Lung (tissue), 12 donors: ENCODE results near the gene CRMP1. TPM values are rescaled to one million over a fixed set of nuclear protein-coding genes. Genes with fewer than 3 reads are reported as not detected.
"Not testable (repeated sequence)": the region's sequence is repeated elsewhere in the genome, so short reads cannot be mapped to it uniquely, and the experiment has no call there.

Experiments used
- ATAC-seq: fragments of 200-7000 bp; cut with Tn5 transposase; one replicate; pipeline ENCODE4 v1.9.1; 2020; ENCODE audit warnings: moderate number of reproducible peaks; ENCODE audit not compliant: insufficient read depth, low FRiP score
- DNase-seq, 3 donors: peaks; one replicate each; pipeline ENCODE4 v3.0.0-alpha.2; 2013 to 2017
- H3K27ac ChIP-seq, 2 donors: one replicate each; pipeline ENCODE4 v1.5.1; 2013; ENCODE audit warnings: mild to moderate bottlenecking in 2 of 2, moderate library complexity in 2 of 2, control low read depth in 1 of 2, inconsistent platforms in 1 of 2, low read depth in 1 of 2, low read length in 1 of 2
- H3K27me3 ChIP-seq, 3 donors: one replicate each; pipeline ENCODE4 v1.5.1; 2013; ENCODE audit warnings: low read length in 2 of 3; ENCODE audit not compliant: control insufficient read depth in 3 of 3, insufficient read depth in 3 of 3
- H3K36me3 ChIP-seq, 4 donors: one replicate each; pipeline ENCODE4 v1.5.1; 2013; ENCODE audit warnings: low read length in 4 of 4, mild to moderate bottlenecking in 1 of 4, moderate library complexity in 1 of 4; ENCODE audit not compliant: control insufficient read depth in 4 of 4, insufficient read depth in 4 of 4
- H3K4me1 ChIP-seq, 5 donors: one replicate each; pipeline ENCODE4 v1.5.1; 2013; ENCODE audit warnings: low read length in 5 of 5, mild to moderate bottlenecking in 2 of 5, moderate library complexity in 1 of 5; ENCODE audit not compliant: control insufficient read depth in 5 of 5, insufficient read depth in 5 of 5
- H3K4me3 ChIP-seq: one replicate; pipeline ENCODE4 v1.5.1; 2013; ENCODE audit warnings: mild to moderate bottlenecking, control low read depth, moderate library complexity
- H3K9ac ChIP-seq, 2 donors: one replicate each; pipeline ENCODE4 v1.5.1; 2013; ENCODE audit warnings: low read length in 2 of 2, control low read depth in 1 of 2; ENCODE audit not compliant: insufficient read depth in 1 of 2
- H3K9me3 ChIP-seq, 4 donors: one replicate each; pipeline ENCODE4 v1.5.1; 2013; ENCODE audit warnings: low read length in 3 of 4, mild to moderate bottlenecking in 1 of 4, moderate library complexity in 1 of 4; ENCODE audit not compliant: control insufficient read depth in 4 of 4, insufficient read depth in 3 of 4
- CTCF ChIP-seq: IDR thresholded peaks from 2 replicates; pipeline ENCODE4 v1.5.1; 2012; ENCODE audit warnings: mild to moderate bottlenecking; ENCODE audit errors: control extremely low read depth, extremely low read depth
- WGBS, 2 donors: extraction: QIAGEN DNeasy Blood & Tissue Kit; methylation state at CpG; one replicate each; pipeline ENCODE4 v1.1.7; 2013; 5-methylcytosine and 5-hydroxymethylcytosine counted together
- polyA plus RNA-seq, 2 donors: library from polyadenylated mRNA; stranded (reverse); fragments of 200-250 nt; gene quantifications; one replicate each; pipeline ENCODE4 v1.2.1, GENCODE V29; 2013
- total RNA-seq, 2 donors: library from RNA; depleted of rRNA in 1 of 2; stranded (reverse); fragments of >200 nt in 1 of 2; gene quantifications; one replicate each; pipeline ENCODE4 v1.2.1, GENCODE V29; 2014 to 2021
- donor health status: control.
- donor health status: control.
- donor health status: Bipolar disorder and iron deficiency.
- donor health status: healthy.
- donor health status: DM: yes; HTN: yes; CAD: no.

The CRMP1 gene
- total and polyA plus RNA-seq, 4 donors = 2.1 to 24.4 (median 4.6) TPM

GRCh38 chr4:5813882-5814255, 79.0 kb downstream of the CRMP1 start:
- TF ChIP-seq CTCF = no peak
- Histone ChIP-seq H3K36me3 (peaks cover 0 to 39% (median 33%) of the 10 kb centered on the region in 4 donors), H3K4me1 (no peaks in the 10 kb centered on the region), H3K27me3 (no peaks in the 10 kb centered on the region), H3K4me3 (no peak overlapping the region), H3K27ac (no peak overlapping the region), H3K9ac (no peak overlapping the region), H3K9me3 (peaks cover 0 to 9% (median 0%) of the 10 kb centered on the region in 4 donors)
- WGBS, 2 donors = 86 to 96% methylated on average over 7 of the region's 7 CpGs
- ATAC-seq = no peak
- no peak for DNase-seq

- DNase-seq = peak; percentile 54 to 83 (median 82)
- 84 to 88% methylated on average over 9 of the region's 9 CpGs for WGBS, 2 donors
- no peak for ATAC-seq
- no peak overlapping the region for H3K4me3 ChIP-seq
- H3K27me3 ChIP-seq = no peaks in the 10 kb centered on the region
- peak; percentile 35 for TF ChIP-seq CTCF
- peaks cover 0 to 9% (median 0%) of the 10 kb centered on the region in 4 donors for H3K9me3 ChIP-seq
- H3K27ac ChIP-seq = no peak overlapping the region
- H3K4me1 ChIP-seq = peaks cover 0 to 4% (median 0%) of the 10 kb centered on the region in 5 donors
- H3K9ac ChIP-seq = no peak overlapping the region
- peaks cover 0 to 44% (median 38%) of the 10 kb centered on the region in 4 donors for H3K36me3 ChIP-seq
Observed at GRCh38 chr4:5812506-5813229, 80.2 kb downstream of the CRMP1 start.

- DNase-seq, ATAC-seq, H3K27me3 ChIP-seq, H3K9me3 ChIP-seq, H3K27ac ChIP-seq, H3K4me3 ChIP-seq, H3K9ac ChIP-seq, H3K4me1 ChIP-seq: not testable (repeated sequence)
- peaks cover 0 to 47% (median 37%) of the 10 kb centered on the region in 4 donors for H3K36me3 ChIP-seq
- 88 to 91% methylated on average over 5 of the region's 5 CpGs for WGBS, 2 donors
Observed at GRCh38 chr4:5812057-5812456, 80.8 kb downstream of the CRMP1 start.

GRCh38 chr4:5810770-5811430, 82.0 kb downstream of the CRMP1 start:
- ATAC-seq (no peak), DNase-seq (no peak)
- no peak overlapping the region for H3K27ac ChIP-seq
- peaks cover 0 to 4% (median 0%) of the 10 kb centered on the region in 5 donors for H3K4me1 ChIP-seq
- no peaks in the 10 kb centered on the region for H3K27me3 ChIP-seq
- TF ChIP-seq CTCF = no peak
- WGBS, 2 donors = 83 to 85% methylated on average over 12 of the region's 12 CpGs
- peaks cover 0 to 51% (median 34%) of the 10 kb centered on the region in 4 donors for H3K36me3 ChIP-seq
- H3K9me3 ChIP-seq = peaks cover 0 to 9% (median 0%) of the 10 kb centered on the region in 4 donors
- H3K4me3 ChIP-seq = no peak overlapping the region
- H3K9ac ChIP-seq = no peak overlapping the region
